Measurements from ENCODE around the gene CACHD1.

The CACHD1 gene

DNA sequence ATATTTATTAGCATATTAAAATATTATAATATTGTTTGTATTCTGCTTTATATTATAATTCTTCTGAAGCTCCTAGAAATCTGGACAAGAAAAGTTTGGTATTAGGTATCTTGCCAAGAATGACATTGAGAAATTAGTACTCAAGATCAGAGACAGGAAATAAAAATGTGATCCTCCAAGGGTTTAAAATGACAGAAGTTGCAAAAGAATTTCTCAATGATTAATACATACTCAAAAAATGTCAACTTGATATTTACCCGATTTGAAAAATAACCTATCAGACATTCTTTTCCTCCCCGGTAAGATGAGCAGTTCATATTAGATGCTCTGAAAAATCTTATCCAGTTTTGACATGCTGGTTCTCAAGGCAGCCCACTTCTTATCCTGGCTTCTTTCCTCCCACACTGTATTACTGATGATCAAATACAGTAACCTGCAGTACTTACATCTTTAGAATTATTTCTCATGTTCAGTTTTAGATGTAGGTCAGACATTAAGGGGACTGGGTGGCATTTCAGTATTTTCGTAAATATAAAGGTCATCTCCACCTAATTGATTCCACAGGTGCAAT is 55.3 kb downstream of the CACHD1 start:
- no peak for DNase-seq

DNA sequence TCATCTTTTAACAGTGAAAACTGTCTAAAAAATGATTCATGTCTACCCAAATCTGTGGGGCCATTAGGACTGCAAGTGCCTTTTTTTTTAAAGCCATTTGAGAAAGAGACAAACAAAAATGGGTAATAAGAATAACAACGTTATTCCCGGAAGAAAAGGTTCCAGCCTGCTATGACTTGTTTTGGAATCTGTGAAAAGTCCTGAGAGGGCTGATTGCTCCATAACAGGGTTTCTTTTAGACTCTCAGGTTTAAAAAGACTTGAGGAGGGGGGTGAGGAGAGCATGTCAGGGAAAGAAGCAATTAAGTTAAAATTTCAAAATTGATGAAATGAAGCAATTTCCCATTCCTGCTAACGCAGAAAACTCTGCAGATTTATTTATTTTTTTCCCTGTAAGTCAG is 56.4 kb downstream of the CACHD1 start:
- DNase-seq: no peak

- no peak for DNase-seq
Measured at GRCh38 chr1:64527165-64527564, 57.2 kb downstream of the CACHD1 start.

DNA sequence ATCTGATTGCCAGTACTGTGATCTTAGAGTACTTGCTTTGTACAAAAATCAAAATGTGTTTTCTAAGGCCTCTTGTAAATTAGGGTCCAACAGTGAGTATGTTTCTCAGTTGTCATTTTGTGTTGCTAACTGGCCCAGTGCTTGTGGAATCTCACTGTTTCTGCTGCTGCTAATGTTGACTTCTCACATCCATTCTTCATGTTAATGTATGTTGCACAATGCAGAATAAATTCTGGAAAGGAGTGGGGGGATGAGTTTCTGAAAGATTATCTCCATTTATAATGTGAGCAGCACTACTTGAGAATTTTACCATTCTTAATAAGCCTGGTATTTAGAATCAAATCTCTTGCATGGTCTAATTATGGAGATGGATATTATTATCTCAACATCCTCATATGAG is 57.9 kb downstream of the CACHD1 start:
- no peak for DNase-seq

DNA sequence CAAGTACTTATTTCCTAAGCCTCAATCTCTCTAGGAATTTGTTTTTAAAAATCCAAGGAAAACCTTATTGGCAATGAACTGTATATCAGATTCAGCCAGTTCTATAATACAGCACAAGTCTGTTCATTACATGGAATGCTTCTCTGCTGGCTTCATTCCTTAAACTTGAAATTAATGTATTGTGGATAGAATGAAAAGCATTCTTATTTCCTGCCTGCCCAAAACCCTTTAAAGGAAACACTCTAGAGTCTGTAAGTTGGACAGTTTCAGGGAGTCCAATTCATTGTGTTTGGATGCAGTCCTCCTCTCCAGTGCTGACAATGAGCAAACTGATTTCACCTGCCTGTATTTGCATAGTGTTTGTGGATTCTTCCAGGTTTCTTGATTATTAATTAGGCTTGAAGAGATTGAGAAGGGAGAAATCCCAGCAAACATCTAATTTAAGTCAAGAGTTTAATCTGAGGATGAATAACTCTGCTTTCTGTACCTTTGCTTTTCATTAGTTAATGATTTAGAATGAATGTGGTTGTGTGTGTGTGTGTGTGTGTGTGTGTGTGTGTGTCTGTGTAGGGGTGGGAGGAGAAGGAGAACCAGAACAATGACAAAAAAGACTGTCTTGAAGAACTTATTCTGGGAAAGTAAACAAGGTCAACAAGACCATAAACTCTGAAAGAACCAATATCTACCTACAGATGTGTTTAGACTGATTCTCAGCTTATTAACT is 61.2 kb downstream of the CACHD1 start:
- no peak for DNase-seq

DNA sequence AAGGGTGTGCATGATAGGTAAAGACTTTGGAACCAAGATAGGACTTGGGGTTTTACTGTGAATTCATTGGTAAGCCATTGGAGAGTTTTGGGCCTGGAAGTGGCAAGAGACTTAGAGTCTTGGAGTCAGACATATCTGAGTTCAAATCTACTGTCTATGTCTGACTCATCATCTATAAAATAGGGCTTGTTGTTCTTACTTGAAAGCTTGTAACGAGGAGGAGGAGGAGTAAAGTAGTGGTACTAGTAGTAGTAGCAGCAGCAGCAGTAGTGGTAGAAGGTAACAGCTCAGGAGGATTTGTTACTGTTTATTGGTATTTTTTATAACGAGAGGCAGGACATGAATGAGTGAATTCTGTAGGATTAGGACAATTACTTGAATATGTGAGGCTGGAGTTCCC is 62.7 kb downstream of the CACHD1 start:
- DNase-seq: no peak

- DNase-seq: no peak
Measured at GRCh38 chr1:64535938-64536835, 66.3 kb downstream of the CACHD1 start.

DNA sequence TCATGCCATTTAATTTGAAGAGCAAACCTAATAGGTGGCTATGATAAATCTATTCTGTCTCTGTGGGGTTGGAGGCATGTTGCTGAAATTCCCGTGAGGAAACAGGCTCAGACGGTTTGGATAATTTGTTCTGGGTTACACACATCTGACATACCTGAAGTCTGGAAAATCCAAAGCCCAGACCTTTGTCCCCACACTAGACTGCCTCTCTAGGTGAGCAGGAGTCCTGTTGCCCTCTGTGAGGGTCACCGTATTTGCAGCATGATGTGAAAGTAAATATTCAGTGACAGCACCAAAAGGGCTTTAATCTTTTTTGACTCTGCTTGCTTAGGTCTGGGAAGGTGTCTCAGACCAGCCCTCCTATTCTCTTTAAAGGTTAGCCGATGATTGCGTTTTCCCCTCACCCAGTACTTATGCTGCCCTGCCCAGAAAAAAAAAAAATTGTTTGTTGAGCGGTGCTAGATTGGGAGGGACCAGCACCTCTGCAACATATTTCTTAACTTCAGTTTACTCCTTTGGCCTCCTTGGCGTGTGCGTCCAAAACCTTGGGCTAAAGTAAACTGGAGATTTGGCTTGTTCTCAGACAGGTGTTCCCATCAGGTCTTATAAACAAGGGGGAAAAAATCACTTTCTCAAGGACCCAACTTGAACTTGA is 67.0 kb downstream of the CACHD1 start:
- no peak for DNase-seq

DNA sequence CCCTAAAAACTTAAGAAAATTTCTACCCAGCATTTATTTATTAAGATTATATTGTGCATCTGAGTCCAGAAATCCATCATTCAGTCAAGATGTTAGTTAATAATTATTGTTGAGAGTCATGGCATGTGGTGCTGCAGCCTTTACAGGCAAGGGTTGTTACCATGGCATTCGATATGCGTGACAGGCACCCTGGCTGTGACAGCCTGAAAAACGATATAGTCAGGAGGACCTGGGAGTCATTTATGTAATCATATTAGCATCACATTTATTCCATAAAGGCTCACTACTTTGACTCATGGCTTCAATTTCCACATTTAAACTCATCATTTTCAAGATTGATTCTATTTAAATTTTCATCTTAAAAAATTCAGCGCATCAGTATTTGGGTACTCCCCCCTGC is 68.0 kb downstream of the CACHD1 start:
- no peak for DNase-seq

DNA sequence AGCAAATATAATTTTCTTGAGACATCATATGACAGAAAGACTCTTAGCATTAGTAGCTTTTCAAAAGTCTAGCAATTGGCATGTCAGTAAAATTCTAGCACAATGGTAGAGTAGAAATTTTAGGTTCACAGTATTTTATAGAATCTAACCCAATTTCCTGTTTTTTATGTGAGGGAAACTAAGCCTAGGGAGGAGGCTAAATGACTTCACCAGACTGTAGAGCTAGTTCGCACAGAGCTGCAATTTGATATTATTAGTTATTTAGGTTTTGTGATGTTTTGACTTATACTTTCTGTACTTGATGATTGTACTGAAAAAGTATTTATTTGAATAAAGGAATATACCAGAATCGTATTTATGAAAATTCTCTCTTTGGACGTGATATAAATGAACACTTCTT is 68.5 kb downstream of the CACHD1 start:
- DNase-seq: no peak

DNA sequence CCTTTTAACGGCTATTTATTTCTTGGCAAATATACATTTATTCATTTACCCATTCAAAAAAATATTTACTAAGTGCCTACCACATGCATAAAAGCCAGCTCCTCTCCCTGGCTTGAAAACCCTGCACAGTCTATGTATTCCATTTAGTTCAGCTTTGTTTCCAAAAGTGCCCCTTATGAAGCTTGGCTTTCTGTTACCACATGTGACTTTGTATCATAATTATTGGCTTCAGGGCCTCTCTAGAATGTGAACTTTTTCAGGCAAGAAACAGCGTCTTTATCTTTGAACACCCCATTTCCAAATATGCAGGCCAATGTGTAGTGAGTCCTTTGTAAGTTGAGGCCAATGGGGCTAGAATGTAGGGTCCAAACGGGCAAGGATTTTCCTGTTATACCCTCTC is 69.4 kb downstream of the CACHD1 start:
- no peak for DNase-seq

- no peak for DNase-seq
Measured at GRCh38 chr1:64539781-64540218, 69.9 kb downstream of the CACHD1 start.

GRCh38 chr1:64540265-64540791 is 70.4 kb downstream of the CACHD1 start:
- DNase-seq: no peak

- DNase-seq: no peak
Measured at GRCh38 chr1:64542118-64542517, 72.2 kb downstream of the CACHD1 start.

DNA sequence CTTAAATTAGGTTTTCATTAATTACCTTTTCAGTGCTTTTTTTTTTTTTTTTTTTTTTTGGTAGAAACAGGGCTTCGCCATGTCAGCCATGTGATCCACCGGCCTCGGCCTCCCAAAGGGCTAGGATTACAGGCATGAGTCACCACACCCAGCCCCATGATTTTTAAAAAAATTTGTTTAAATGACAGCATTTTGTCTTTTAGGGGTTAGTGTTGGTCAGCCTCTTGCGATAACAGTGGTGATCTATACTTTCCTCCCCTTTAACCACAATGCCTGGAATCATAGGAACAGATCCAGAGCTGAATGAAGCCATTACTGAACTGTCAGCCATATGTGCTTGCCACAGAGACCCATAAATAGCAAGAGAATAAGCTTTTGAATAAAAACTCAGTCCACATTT is 73.9 kb downstream of the CACHD1 start:
- no peak for DNase-seq

DNA sequence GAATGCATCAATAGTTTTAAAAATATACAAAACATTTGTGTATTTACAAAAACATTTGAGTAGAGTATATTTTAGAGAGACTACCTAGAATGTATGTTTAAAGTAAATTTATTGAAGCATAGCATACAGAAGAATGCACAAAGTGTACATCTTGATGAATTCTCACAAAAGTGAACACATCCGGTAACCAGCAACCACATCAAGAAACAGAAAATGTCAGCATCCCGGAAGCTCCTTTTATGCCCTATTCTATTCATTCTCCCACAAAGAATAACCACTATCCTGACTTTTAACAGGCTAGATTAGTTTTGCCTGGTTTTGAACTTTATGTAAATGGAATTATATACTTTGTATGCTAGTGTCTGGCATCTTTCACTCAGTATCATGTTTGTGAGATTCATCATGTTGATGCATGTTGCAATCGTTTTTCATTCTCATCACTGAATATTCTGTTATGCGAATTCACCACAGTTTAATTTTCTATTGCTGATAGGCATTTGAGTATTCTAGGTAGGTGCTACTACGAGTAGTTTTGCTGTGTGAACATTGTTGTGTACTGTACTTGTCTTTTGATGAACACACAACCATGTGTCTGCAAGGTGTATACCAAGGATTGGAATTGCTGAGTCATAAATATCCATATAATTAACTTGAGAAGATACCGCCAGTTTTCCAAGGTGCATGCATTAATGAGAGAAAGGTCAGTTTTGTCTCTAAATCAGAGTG is 75.4 kb downstream of the CACHD1 start:
- no peak for DNase-seq

GRCh38 chr1:64546013-64546412 is 76.1 kb downstream of the CACHD1 start:
- no peak for DNase-seq

DNA sequence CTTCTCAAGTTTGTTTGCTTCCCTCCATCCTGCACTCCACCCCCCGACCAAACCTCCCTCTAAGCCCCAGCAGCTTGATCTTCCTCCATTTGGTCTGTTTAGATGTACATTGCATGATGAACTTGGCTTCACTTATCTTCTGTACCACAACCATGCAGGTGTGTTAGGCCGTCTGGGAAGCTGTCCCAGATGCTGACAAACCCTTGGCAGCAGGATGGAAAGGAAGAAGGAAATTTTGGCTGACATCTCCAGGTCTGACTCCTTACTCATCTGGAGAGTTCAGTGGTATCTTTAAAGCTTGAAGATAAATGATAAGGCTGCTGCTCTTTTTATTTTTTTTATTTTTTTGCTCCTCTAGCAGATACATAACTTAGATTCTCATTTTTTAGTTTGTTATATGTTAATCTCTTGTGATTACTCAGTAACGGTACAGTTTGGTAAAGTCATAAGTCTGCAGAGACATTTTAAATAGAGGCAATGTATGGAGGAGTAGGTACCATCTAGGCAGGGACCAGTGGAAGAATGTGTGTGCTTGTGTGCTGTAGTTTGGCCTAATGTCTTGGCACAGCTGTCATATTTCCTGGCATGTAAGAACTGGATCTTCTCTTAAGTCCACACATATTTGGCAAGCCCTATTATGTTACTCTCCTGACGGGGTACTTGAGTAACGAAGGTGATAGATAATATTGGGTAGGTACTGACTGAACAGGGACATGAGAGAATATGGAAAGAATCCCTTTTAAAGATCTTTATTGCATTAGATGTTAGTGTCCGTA is 79.7 kb downstream of the CACHD1 start:
- no peak for DNase-seq

DNA sequence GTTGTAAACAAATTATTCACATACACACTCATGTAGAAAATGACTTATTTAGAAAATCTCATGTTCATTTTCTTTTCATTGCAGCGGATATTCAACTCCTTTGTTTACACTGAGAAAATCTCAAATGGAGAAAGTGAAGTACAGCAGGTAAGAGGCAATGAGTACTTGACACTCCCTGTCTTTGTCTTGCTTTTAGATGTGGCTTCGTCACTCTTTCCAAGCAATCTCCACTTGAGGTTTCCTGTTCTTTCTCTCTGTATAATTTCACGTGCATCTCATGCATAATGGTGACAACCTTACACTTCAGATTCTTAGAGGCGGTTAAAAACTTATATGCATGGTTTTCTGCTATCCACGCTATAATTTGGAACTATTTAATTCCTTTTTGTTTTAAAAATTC is 80.6 kb downstream of the CACHD1 start:
- DNase-seq: no peak

GRCh38 chr1:64550946-64551605 is 81.1 kb downstream of the CACHD1 start:
- DNase-seq: no peak

- DNase-seq: no peak
Measured at GRCh38 chr1:64553285-64553684, 83.4 kb downstream of the CACHD1 start.
